H9 (cell line): ENCODE results near the gene DISC1. TPM values are rescaled to one million over a fixed set of nuclear protein-coding genes. Genes with fewer than 3 reads are reported as not detected.

Experiments used
- DNase-seq: peaks from one replicate; pipeline ENCODE4 v3.0.0-alpha.2; 2017
- H2AFZ ChIP-seq: one replicate; pipeline ENCODE4 v1.6.1; 2013; ENCODE audit warnings: mild to moderate bottlenecking, low read length, control low read depth, moderate library complexity
- H2AK5ac ChIP-seq: 2 replicates; pipeline ENCODE4 v1.6.1; 2013; ENCODE audit warnings: low read length, control low read depth, mixed read lengths; ENCODE audit not compliant: insufficient read length
- H2BK120ac ChIP-seq: one replicate; pipeline ENCODE4 v1.6.1; 2013; ENCODE audit warnings: low read depth, mild to moderate bottlenecking, low read length, control low read depth, inconsistent platforms; ENCODE audit not compliant: poor library complexity, severe bottlenecking
- H2BK12ac ChIP-seq: 2 replicates; pipeline ENCODE4 v1.6.1; 2013; ENCODE audit warnings: low read length, control low read depth, mixed read lengths, low read depth; ENCODE audit not compliant: insufficient read length
- H2BK15ac ChIP-seq: 2 replicates; pipeline ENCODE4 v1.6.1; 2013; ENCODE audit warnings: low read depth, low read length, control low read depth
- H2BK20ac ChIP-seq: one replicate; pipeline ENCODE4 v1.6.1; 2013; ENCODE audit warnings: low read depth, mild to moderate bottlenecking, low read length, control low read depth, inconsistent platforms; ENCODE audit not compliant: poor library complexity, severe bottlenecking
- H2BK5ac ChIP-seq: 2 replicates; pipeline ENCODE4 v1.6.1; 2013; ENCODE audit warnings: low read length, control low read depth, mixed read lengths; ENCODE audit not compliant: insufficient read length
- H3K14ac ChIP-seq: 2 replicates; pipeline ENCODE4 v1.6.1; 2013; ENCODE audit warnings: low read length, control low read depth; ENCODE audit not compliant: insufficient read depth
- H3K18ac ChIP-seq: 2 replicates; pipeline ENCODE4 v1.6.1; 2013; ENCODE audit warnings: low read depth, mild to moderate bottlenecking, mixed read lengths, low read length, control low read depth; ENCODE audit not compliant: insufficient read length
- H3K23ac ChIP-seq: 2 replicates; pipeline ENCODE4 v1.6.1; 2013; ENCODE audit warnings: low read length, control low read depth, mixed read lengths, low read depth; ENCODE audit not compliant: insufficient read length
- H3K23me2 ChIP-seq: 2 replicates; pipeline ENCODE4 v1.6.1; 2013; ENCODE audit warnings: low read depth, mild to moderate bottlenecking, mixed read lengths, low read length, control low read depth; ENCODE audit not compliant: insufficient read length, poor library complexity, severe bottlenecking
- H3K27ac ChIP-seq: 2 replicates; pipeline ENCODE4 v1.5.1; 2013; ENCODE audit warnings: low read length, control low read depth, mixed read lengths, low read depth; ENCODE audit not compliant: insufficient read length
- H3K27me3 ChIP-seq: 2 replicates; pipeline ENCODE4 v1.6.1; 2013; ENCODE audit warnings: low read length, control low read depth, inconsistent platforms; ENCODE audit not compliant: insufficient read depth
- H3K4ac ChIP-seq: 2 replicates; pipeline ENCODE4 v1.6.1; 2013; ENCODE audit warnings: low read depth, mild to moderate bottlenecking, control low read depth, inconsistent platforms, low read length, moderate library complexity
- H3K4me1 ChIP-seq: 2 replicates; pipeline ENCODE4 v1.6.1; 2013; ENCODE audit warnings: low read length, control low read depth, inconsistent platforms; ENCODE audit not compliant: insufficient read depth
- H3K4me2 ChIP-seq: 2 replicates; pipeline ENCODE4 v1.6.1; 2013; ENCODE audit warnings: low read length, control low read depth, mixed read lengths; ENCODE audit not compliant: insufficient read length, insufficient read depth
- H3K56ac ChIP-seq: 2 replicates; pipeline ENCODE4 v1.6.1; 2013; ENCODE audit warnings: low read depth, mild to moderate bottlenecking, mixed read lengths, low read length, control low read depth; ENCODE audit not compliant: insufficient read length
- H3K79me1 ChIP-seq: 2 replicates; pipeline ENCODE4 v1.6.1; 2013; ENCODE audit warnings: low read depth, mild to moderate bottlenecking, moderate library complexity, low read length, control low read depth, inconsistent platforms; ENCODE audit not compliant: insufficient read depth, poor library complexity, severe bottlenecking
- H3K79me2 ChIP-seq: 2 replicates; pipeline ENCODE4 v1.6.1; 2013; ENCODE audit warnings: low read length, control low read depth, inconsistent platforms; ENCODE audit not compliant: insufficient read depth
- H3K9ac ChIP-seq: 2 replicates; pipeline ENCODE4 v1.6.1; 2013; ENCODE audit warnings: low read length, control low read depth, mixed read lengths; ENCODE audit not compliant: insufficient read length; ENCODE audit errors: extremely low read depth
- H3K9me3 ChIP-seq: one replicate; pipeline ENCODE4 v1.6.1; 2013; ENCODE audit warnings: low read depth, low read length, inconsistent platforms; ENCODE audit not compliant: control insufficient read depth
- H3T11ph ChIP-seq: one replicate; pipeline ENCODE4 v1.6.1; 2013; ENCODE audit warnings: mild to moderate bottlenecking, low read length, control low read depth, inconsistent platforms
- H4K20me1 ChIP-seq: one replicate; pipeline ENCODE4 v1.6.1; 2013; ENCODE audit not compliant: control insufficient read depth, insufficient read length, insufficient read depth
- H4K5ac ChIP-seq: 2 replicates; pipeline ENCODE4 v1.6.1; 2013; ENCODE audit warnings: low read depth, mild to moderate bottlenecking, mixed read lengths, low read length, control low read depth; ENCODE audit not compliant: insufficient read length
- H4K8ac ChIP-seq: replicated peaks from 2 replicates; pipeline ENCODE4 v1.6.1; 2013; ENCODE audit warnings: low read length, control low read depth, mixed read lengths, low read depth; ENCODE audit not compliant: insufficient read length
- H4K91ac ChIP-seq: 2 replicates; pipeline ENCODE4 v1.6.1; 2013; ENCODE audit warnings: low read depth, mild to moderate bottlenecking, moderate library complexity, mixed read lengths, low read length, control low read depth; ENCODE audit not compliant: insufficient read length
- H3K27ac Mint-ChIP-seq, 3 experiments: 2 replicates in 2 of 3; 3 replicates in 1 of 3; pipeline ENCODE4 v1.8.0; 2020 to 2021; ENCODE audit warnings: mixed read lengths in 3 of 3, mild to moderate bottlenecking in 1 of 3, moderate library complexity in 1 of 3
- H3K27me3 Mint-ChIP-seq: 2 replicates; pipeline ENCODE4 v1.8.0; 2021; ENCODE audit warnings: low read depth, mild to moderate bottlenecking, moderate library complexity, mixed read lengths
- H3K36me3 Mint-ChIP-seq, 3 experiments: 2 replicates in 2 of 3; 3 replicates in 1 of 3; pipeline ENCODE4 v1.8.0; 2020 to 2021; ENCODE audit warnings: low read depth in 3 of 3, mixed read lengths in 3 of 3; ENCODE audit not compliant: insufficient read depth in 1 of 3
- H3K4me1 Mint-ChIP-seq, 2 experiments: 2 replicates each; pipeline ENCODE4 v1.8.0; 2020; ENCODE audit warnings: mixed read lengths in 2 of 2
- H3K4me3 Mint-ChIP-seq, 2 experiments: 2 replicates in 1 of 2; 3 replicates in 1 of 2; pipeline ENCODE4 v1.8.0; 2020 to 2021; ENCODE audit warnings: mild to moderate bottlenecking in 2 of 2, mixed read lengths in 2 of 2, moderate library complexity in 1 of 2
- H3K9me3 Mint-ChIP-seq, 2 experiments: 2 replicates in 1 of 2; 3 replicates in 1 of 2; pipeline ENCODE4 v1.8.0; 2020; ENCODE audit warnings: mild to moderate bottlenecking in 2 of 2, mixed read lengths in 2 of 2, moderate library complexity in 1 of 2
- CTCF ChIP-seq: fragments of 200-600 bp; sonication (generic); conservative IDR thresholded peaks from 3 replicates; pipeline ENCODE4 v1.8.0; 2021; ENCODE audit warnings: antibody characterized with exemption, mild to moderate bottlenecking
- WGBS: extraction: QIAGEN DNeasy Blood & Tissue Kit; methylation state at CpG from one replicate; pipeline ENCODE4 v1.1.7; 2013; ENCODE audit warnings: missing lambda C conversion rate, low lambda C conversion rate, mixed read lengths; ENCODE audit not compliant: insufficient read length; ENCODE audit errors: extremely low coverage; 5-methylcytosine and 5-hydroxymethylcytosine counted together
- total RNA-seq: library from RNA; stranded (reverse); gene quantifications from 2 replicates; pipeline ENCODE4 v1.2.1, GENCODE V29; 2021

The DISC1 gene
- total RNA-seq, 1 experiment from 2014 or later = 2.5 TPM

- Histone ChIP-seq H2AFZ (no peak overlapping the region), H3K79me1 (no peaks in the 10 kb centered on the region), H3K4ac (no peak overlapping the region), H3K27ac (no peak overlapping the region), H4K8ac (no peak overlapping the region), H2BK5ac (no peak overlapping the region), H3K4me2 (no peak overlapping the region), H2BK12ac (no peak overlapping the region), H3K56ac (no peak overlapping the region), H4K20me1 (no peaks in the 10 kb centered on the region), H4K5ac (no peak overlapping the region), H3K79me2 (no peaks in the 10 kb centered on the region), H3T11ph (no peak overlapping the region), H3K14ac (no peak overlapping the region), H2BK20ac (no peak overlapping the region), H3K18ac (no peak overlapping the region), H3K9ac (no peak overlapping the region), H3K23me2 (no peaks in the 10 kb centered on the region), H2AK5ac (no peak overlapping the region), H3K4me1 (peaks cover 2% of the 10 kb centered on the region; the same call in 1 of the 2 replicates), H2BK120ac (no peak overlapping the region), H2BK15ac (no peak overlapping the region), H3K23ac (no peak overlapping the region), H4K91ac (no peak overlapping the region), H3K27me3 (no peaks in the 10 kb centered on the region), H3K9me3 (no peaks in the 10 kb centered on the region)
- peaks cover 7 to 14% of the 10 kb centered on the region in 2 experiments for H3K4me1 Mint-ChIP-seq
- DNase-seq = no peak
- H3K36me3 Mint-ChIP-seq = no peaks in the 10 kb centered on the region; a peak in 1 of 7 replicates
- no peak overlapping the region for H3K4me3 Mint-ChIP-seq
- peaks cover 11% of the 10 kb centered on the region for H3K27me3 Mint-ChIP-seq
- no peaks in the 10 kb centered on the region; a peak in 2 of 5 replicates for H3K9me3 Mint-ChIP-seq
- no CpG with 5 or more reads among the region's 2 CpGs for WGBS
- TF ChIP-seq CTCF = no peak
- H3K27ac Mint-ChIP-seq = no peak overlapping the region
Measured at GRCh38 chr1:231962636-231963035, 336.0 kb downstream of the DISC1 start.
